ENCODE measurements around the gene THPO.

DNA sequence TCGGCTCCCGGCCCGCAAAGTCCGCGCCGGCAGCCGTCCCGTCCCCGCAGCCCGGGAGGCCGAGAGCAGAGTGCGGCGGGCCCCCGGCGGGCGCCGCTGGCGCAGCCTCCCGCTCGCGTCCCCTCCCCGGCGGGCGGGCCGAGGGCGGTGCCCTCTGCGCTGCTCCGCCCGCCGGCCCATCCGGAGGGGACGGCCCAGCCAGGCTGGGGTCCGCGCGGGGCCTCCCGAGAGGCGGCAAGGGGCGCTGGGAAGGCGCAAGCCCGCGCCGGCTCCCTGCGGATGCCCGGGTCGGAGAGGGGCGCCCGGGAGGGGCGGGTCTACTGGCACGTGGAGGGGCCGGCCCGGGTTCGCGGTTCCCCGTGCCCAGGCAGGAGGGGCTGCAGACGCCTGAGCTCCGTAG is 16.5 kb downstream of the THPO start, which contains the start of the genes CLCN2 and POLR2H:
- TF ChIP-seq REST (IDR thresholded peaks at IDR 0.05; ENCODE audit: insufficient read depth in 1 of 2, low read depth in 2 of 2, low read length in 2 of 2) (0 out of 4 replicates have a peak, but pooled peaks of 1 of the 2 experiments have one; percentile 25), POLR2AphosphoS5 (IDR thresholded peaks at IDR 0.05; ENCODE audit: low read depth, low read length) (0 out of 2 replicates have a peak, but pooled peaks have one; percentile 8), TAF1 (IDR thresholded peaks at IDR 0.05; ENCODE audit: borderline replicate concordance, insufficient read depth, low read length) (0 out of 2 replicates have a peak, but pooled peaks have one; percentile 31)

All from PFSK-1 (cell line).